ENCODE results near the gene KCTD11.

Gene KCTD11

DNA sequence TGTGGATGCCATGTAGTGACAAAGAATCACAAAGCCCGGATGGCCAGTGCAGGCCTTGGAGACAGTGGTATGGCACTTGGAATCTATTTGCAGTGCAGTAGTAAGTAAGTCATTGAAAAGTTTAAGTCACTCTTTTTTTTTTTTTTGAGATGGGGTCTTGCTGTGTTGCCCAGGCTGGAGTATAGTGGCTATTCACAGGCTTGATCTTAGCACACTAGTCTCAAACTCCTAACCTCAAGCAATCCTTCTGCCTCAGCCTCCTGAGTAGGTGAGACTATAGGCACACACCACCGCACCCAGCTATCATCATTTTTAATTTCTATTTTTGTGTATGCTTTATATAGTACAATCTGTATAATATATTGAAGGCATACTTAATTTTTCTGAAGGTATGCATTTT, 46.6 kb downstream of the KCTD11 start:
- no peak overlapping the region for H3K9ac ChIP-seq (ENCODE audit: low read length)
- no peaks in the 10 kb centered on the region for H3K27me3 ChIP-seq (replicated peaks; ENCODE audit: control insufficient read depth, insufficient read depth, low read length)
- no peaks in the 10 kb centered on the region for H3K9me3 ChIP-seq (ENCODE audit: control insufficient read depth, low read length)
- no peak overlapping the region for H3K4me3 ChIP-seq (ENCODE audit: low read length)
- H3K4me1 ChIP-seq (ENCODE audit: control insufficient read depth, insufficient read depth, low read length): peaks cover 10% of the 10 kb centered on the region
- DNase-seq (ENCODE audit: low read depth): no peak
- H3K36me3 ChIP-seq (ENCODE audit: control insufficient read depth, insufficient read depth, low read length, severe bottlenecking): no peaks in the 10 kb centered on the region

DNA sequence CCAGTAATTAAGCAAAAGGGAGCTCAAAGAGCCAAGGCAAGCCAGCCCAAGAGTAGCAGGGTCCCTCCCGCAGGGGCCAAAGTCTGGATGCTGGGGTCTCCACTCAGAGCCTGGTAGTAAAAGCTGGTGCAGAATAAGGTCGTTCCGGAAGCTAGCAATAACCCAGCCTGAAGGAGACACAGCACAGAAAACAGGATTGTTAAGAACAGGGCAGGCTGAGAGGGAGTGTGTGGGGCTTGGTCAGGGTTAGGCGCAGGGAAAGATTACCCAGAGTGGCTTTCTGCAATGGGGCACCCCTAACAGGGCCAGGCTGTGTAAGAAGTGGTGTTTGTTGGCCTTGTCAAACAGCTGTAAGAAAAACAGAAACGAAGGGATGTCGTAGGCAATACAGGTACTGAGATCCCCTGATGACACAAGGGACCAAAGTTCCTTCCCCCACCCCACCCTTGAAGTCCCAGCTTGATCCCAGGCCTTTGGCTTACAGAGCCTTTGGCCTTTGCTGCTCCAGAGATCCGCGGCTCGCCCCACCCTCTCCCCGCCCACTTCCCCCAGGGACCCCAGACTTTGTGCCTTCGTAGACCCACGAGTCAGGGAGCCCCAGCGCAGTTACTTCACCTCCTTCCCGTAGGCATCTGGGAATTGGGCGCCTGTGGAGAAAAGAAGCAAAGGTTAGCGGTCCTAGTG, 51.2 kb downstream of the KCTD11 start:
- DNase-seq (ENCODE audit: low read depth): no peak
- Histone ChIP-seq H3K36me3 (ENCODE audit: control insufficient read depth, insufficient read depth, low read length, severe bottlenecking) (no peaks in the 10 kb centered on the region), H3K4me3 (ENCODE audit: low read length) (peak overlapping the region; percentile 85), H3K9ac (ENCODE audit: low read length) (peak overlapping the region; percentile 95), H3K9me3 (ENCODE audit: control insufficient read depth, low read length) (no peaks in the 10 kb centered on the region), H3K4me1 (ENCODE audit: control insufficient read depth, insufficient read depth, low read length) (peaks cover 13% of the 10 kb centered on the region), H3K27me3 (replicated peaks; ENCODE audit: control insufficient read depth, insufficient read depth, low read length) (no peaks in the 10 kb centered on the region)

DNA sequence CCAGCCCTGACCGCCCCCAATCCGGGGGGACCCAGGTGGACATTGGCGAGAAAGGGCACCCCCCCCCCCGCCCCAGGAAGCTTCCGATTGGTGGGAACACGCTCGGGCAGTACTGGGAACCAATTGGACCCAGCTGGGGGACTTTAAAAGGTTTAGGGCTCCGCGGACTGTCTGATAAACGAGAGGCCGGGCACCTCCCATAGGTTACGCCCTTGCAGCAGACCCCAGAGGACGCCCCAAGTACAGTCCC, 51.7 kb downstream of the KCTD11 start:
- H3K4me1 ChIP-seq (ENCODE audit: control insufficient read depth, insufficient read depth, low read length): peaks cover 13% of the 10 kb centered on the region
- H3K4me3 ChIP-seq (ENCODE audit: low read length): peak overlapping the region; percentile 85
- no peaks in the 10 kb centered on the region for H3K9me3 ChIP-seq (ENCODE audit: control insufficient read depth, low read length)
- H3K27me3 ChIP-seq (replicated peaks; ENCODE audit: control insufficient read depth, insufficient read depth, low read length): no peaks in the 10 kb centered on the region
- H3K36me3 ChIP-seq (ENCODE audit: control insufficient read depth, insufficient read depth, low read length, severe bottlenecking): peaks cover 2% of the 10 kb centered on the region
- H3K9ac ChIP-seq (ENCODE audit: low read length): peak overlapping the region; percentile 95
- DNase-seq (ENCODE audit: low read depth): no peak

DNA sequence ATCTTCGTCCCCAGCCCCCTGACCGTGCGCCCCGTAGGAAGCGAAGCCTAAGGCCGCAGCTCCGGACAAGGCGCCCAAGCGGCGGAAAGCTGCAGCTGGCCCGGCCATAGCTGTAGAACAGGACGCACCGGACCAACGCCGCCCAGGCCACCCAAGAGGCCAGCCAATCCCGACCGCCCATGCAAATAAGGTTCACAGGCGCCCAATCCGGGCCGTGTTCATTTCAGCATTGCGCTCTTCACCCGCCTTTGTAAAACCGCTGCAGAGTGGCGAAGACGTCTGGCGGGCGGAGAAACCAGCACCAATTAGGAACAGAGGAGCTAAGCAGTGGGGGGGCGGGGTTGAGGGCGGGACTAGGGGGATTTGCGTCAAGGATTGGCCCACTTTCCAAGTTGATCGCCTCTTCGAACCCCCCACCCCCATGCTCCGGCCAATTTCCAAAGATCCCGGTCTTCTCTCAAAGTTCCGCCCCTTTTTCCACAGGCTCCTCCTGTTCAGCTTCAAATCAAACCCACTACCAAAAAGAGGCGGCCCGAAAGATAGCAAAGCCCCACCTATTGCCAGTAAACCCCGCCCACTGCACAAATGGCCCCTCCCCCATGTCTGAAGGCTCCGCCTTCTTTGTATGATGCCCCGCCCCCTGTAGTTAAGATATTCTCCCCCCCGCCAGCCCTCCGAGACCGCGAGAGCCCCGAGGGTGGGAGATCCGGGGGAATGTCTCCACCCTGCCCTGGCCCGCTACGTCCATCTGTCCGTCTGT, 52.2 kb downstream of the KCTD11 start, which contains the start of gene TMEM256:
Gene TMEM256, minus strand, starts transcription at position 121 of the 760 bp plus-strand sequence. Its CDS starts 13 bp downstream, at position 108.
- peak within 1 kb of the TSS; percentile 85 for H3K4me3 ChIP-seq (ENCODE audit: low read length)
- peaks cover 13% of the 10 kb centered on the region for H3K4me1 ChIP-seq (ENCODE audit: control insufficient read depth, insufficient read depth, low read length)
- peaks cover 7% of the 10 kb centered on the region for H3K36me3 ChIP-seq (ENCODE audit: control insufficient read depth, insufficient read depth, low read length, severe bottlenecking)
- DNase-seq (ENCODE audit: low read depth): peak; percentile 100
- no peaks in the 10 kb centered on the region for H3K9me3 ChIP-seq (ENCODE audit: control insufficient read depth, low read length)
- no peaks in the 10 kb centered on the region for H3K27me3 ChIP-seq (replicated peaks; ENCODE audit: control insufficient read depth, insufficient read depth, low read length)
- peak within 1 kb of the TSS; percentile 95 for H3K9ac ChIP-seq (ENCODE audit: low read length)
